Fibroblast of skin of back (primary cell): ENCODE data around the gene NCAPD2.
"Not testable (repeated sequence)": the region's sequence is repeated elsewhere in the genome, so short reads cannot be mapped to it uniquely, and the experiment has no call there.

Source experiments
- DNase-seq: peaks from one replicate; pipeline ENCODE4 v3.0.0-alpha.2; 2013

The NCAPD2 gene

DNA sequence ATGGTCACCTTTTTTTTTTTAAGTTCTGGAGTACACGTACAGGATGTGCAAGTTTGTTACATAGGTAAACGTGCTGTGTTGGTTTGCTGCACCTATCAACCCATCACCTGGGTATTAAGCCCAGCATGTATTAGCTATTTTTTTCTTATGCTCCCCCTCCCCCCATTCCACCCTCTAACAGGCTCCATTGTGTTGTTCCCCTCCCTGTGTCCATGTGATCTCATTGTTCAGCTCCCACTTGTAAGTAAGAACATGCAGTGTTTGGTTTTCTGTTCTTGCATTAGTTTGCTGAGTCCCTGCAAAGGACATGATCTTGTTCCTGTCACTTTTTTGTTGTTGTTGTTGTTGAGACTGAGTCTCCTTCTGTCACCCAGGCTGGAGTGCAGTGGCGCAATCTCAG, 3.4 kb downstream of the NCAPD2 start:
- DNase-seq = not testable (repeated sequence)

DNA sequence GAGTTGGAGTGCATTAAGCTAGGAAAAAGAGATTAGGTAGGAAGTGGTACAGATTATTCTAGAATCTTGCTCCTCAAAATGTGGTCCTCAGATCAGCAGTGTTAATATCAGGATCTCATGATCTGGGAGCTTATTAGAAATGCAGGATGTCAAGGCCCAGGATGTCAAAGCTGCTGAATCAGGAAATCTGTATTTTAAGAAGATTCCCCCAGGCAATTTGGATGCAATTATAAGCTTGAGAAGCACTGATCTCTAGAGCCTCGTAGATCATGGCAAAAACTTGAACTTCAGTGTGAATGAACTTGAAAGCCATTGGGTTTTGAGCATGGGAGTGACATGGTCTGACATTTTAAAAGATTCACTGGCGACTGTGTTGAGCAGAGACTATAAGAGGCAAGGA, 6.6 kb downstream of the NCAPD2 start:
- DNase-seq = no peak

DNA sequence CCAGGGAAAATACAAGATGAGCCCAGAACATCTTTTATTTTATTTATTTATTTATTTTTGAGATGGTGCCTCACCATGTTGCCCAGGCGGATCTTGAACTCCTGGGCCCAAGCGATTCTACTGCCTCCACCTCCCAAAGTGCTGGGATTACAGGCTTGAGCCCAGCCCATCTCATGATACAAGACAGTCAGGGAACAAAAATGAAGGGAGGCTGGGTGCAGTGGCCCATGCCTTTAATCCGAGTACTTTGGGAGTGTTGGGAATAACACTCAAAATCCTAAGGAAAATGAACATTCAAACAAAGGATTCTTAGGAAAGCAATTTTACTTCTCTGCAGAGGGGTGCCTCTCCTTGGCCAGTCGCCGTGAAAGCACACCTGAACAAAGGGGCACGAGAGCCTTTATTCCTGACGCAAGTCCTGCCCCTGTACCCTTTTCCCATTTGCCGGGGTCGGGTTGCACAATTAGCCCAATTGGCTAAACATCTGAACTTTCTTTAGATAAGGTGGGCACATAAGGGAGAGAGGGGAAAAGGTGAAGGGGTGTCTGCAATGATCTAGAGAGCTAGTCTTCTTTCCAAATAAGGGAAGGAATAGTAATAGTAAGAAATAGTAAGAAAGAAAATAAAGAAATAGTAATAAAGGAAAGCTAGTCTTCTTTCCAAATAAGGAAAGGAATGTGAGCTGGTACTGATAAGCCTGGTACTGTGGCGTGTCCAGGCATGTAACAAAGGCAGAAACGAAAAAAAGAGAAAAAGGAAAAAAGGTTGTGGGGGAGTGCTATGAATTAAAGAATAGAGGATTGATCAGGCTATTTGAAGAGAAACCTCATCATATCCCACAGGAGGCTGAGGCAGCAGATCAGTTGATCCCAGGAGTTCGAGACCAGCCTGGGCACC, 13.4 kb downstream of the NCAPD2 start:
- DNase-seq = peak; percentile 68

DNA sequence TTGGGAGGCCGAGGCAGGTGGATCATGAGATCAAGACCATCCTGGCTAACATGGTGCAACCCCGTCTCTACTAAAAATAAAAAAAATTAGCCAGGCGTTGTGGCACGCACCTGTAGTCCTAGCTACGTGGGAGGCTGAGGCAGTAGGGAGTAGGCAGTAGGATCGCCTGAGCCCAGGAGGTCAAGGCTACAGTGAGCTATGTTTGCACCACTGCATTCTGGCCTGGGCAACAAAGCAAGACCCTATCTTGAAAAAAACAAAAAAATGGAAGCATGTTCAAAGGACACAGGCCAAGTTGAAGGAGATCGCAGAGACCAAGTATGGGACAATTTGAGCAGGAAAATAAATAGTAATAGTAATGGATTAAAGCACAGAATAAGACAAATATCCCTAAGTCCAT, 14.2 kb downstream of the NCAPD2 start:
- no peak for DNase-seq

DNA sequence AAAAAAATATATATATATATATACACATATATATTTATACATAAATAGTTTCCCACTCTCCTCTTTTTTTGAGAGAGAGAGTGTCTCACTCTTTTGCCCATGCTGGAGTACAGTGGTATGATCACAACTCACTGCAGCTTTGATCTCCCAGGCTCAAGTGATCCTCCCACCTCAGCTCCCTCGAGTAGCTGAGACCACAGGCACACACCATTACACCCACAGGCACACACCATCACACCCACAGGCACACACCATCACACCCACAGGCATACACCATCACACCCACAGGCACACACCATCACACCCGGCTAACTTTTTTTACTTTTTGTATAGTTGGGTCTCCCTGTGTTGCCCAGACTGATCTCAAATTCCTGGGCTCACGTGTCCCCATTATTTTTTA, 26.3 kb downstream of the NCAPD2 start:
- DNase-seq = no peak

DNA sequence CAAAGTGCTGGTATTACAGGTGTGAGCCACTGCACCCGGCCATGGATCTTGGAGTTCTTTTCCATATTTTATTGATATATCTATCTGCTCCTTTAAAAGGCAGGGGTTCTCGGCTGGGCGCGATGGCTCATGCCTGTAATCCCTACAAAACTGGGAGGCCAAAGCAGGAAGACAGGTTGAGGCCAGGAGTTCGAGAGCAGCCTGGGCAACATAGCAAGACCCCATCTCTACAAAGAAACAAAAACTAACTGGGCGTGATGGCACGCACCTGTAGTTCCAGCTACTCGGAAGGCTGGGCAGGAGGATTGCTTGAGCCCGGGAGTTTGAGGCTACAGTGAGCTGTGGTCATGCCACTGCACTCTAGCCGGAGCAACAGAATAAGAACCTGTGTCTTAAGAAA, 28.3 kb downstream of the NCAPD2 start:
- no peak for DNase-seq

DNA sequence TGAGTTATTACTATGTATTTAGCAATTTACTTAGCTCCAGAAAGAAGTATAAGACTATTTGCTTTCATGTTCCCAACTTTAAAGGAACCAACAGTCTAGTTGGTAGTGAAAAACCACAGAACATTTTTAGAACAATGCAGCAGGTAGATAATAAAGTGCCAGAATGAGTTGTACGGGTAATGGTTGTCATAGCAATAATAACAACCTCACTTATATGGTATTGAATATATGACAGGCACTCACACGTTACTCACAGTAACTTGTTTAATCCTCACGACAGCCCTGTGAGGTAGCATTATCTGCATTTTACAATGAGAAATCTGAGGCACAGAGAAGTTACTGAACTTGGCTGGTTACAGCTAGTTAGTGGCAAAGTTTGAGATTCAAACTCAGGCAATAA, 29.8 kb downstream of the NCAPD2 start:
- DNase-seq = no peak

DNA sequence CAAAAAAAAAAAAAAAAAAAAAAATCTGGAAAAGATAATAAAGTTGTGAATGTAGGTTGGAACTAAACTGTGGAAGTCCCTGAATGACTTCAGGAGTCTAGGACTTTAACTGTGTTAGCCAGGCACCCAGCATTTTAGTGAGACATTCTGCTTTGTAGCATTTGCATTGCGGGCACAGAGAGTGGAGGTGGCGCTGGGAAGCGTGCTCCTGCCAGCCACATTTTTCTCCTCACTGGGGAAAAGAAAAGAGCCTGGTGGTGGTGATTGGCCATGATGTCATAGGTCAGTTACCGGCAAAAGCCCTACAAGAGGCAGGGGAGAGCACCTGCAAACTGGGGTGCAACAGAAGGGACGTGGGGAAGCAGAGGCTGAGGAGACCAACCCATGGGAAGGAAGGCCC, 30.7 kb downstream of the NCAPD2 start:
- DNase-seq = no peak

DNA sequence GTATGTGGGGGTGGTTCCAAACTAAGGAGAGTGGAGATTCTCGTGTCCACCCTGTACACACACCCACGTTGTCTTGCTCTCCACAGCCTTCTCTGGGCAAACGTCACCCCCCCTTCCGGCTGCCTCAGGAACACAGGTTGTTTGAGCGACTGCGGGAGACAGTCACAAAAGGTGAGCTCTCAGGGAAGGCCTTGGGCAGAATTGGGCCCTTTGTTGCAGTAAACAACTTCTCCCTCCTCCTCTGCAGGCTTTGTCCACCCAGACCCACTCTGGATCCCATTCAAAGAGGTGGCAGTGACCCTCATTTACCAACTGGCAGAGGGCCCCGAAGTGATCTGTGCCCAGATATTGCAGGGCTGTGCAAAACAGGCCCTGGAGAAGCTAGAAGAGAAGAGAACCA, 32.3 kb downstream of the NCAPD2 start:
- no peak for DNase-seq

DNA sequence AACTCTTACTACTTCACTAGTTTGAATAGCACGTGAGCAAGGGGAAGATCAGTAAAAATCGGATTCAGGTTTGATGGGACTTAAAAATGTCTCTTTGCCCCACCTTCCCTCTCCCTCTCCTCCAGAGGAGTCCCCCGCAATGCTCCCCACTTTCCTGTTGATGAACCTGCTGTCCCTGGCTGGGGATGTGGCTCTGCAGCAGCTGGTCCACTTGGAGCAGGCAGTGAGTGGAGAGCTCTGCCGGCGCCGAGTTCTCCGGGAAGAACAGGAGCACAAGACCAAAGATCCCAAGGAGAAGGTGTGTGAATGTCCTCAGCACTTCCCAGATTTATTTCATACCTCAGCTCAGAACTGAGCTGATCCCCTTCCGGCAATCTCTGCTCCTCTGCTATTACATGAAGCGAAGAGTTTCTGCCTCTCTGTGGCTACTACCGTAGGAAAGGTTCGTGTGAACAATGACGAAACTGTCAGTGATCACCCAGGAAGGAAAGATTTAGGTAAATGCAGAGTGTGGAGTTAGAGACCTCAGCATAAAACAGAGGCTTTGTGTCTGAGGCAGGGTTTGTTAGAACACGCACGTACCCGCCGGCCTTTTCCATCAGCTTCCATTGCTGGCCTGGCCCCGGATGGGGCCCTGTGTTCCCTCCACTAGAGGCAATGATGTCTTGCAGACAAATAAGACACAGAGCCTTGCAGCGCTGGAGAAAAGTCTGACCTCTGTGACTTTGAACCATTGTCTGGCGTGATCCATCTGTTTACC, 33.0 kb downstream of the NCAPD2 start:
- DNase-seq = no peak

DNA sequence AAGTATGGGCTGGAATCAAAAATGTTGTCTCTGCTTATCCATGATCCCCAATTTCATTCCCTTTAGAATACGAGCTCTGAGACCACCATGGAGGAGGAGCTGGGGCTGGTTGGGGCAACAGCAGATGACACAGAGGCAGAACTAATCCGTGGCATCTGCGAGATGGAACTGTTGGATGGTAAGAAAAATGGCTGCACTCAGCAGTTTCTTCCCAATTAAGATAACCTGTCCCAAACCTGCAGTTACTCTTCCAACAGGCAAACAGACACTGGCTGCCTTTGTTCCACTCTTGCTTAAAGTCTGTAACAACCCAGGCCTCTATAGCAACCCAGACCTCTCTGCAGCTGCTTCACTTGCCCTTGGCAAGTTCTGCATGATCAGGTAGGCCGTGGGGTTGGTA, 33.8 kb downstream of the NCAPD2 start:
- no peak for DNase-seq

DNA sequence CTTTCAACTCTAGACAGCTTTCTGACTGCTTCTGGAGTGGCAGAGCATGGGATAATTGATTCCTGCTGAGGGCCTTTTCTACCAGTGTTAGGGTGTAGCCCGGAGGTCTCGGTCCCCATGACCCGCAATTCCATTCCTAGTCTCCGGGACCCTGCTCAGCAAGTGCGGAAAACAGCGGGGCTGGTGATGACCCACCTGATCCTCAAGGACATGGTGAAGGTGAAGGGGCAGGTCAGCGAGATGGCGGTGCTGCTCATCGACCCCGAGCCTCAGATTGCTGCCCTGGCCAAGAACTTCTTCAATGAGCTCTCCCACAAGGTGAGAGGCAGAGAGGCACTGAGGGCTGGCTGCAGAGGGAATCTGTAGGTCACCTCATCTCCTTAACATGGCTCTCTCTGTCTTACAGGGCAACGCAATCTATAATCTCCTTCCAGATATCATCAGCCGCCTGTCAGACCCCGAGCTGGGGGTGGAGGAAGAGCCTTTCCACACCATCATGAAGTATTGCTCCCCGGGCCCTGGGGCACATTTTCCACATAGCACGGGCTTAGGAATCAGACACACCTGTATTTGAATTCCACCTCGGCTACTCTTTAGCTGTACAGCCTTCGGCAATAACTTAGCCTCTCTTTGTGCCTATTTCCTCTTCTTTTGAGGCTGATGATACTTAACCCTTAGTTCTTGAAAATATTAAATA, 34.8 kb downstream of the NCAPD2 start:
- DNase-seq = no peak

DNA sequence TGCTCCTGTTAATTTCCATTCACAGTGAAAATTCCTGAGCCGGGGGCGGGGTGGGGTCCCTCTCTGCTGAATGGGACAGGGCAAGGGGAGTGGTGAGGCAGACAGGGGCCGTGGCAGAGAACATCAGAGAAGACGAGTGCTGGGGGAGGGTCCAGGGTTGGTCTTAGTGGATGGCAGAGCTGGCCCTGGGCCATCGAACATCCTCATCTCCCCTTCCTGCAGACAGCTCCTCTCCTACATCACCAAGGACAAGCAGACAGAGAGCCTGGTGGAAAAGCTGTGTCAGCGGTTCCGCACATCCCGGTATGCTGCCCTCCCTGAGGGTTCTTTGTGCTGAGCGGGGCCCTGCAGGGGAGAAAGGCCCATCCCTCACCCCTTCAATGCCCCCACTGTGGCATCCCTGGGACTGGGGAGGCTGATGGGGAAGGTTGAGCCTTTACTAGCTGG, 35.4 kb downstream of the NCAPD2 start:
- DNase-seq = no peak

DNA sequence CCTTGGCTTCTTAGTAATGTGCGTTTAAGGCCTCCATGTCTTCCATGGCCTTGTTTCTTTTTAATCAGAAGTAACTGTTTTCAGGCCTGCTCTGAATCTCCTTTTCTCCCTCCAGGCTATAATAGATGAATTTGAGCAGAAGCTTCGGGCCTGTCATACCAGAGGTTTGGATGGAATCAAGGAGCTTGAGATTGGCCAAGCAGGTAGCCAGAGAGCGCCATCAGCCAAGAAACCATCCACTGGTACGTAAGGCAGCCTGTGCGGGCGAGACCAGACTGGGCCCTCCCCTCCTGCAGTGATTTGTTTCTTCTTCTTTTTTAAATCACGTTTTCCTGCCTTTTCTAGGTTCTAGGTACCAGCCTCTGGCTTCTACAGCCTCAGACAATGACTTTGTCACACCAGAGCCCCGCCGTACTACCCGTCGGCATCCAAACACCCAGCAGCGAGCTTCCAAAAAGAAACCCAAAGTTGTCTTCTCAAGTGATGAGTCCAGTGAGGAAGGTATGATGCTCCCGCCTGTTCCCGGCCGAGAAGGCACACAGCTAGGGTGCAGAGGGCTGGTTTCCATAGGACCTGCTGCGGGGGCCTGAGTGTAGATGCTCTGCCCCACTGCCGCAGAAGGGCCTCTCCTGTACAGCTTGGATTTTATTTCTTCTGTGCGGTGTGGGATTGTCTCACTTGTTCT, 36.8 kb downstream of the NCAPD2 start:
- DNase-seq = no peak

DNA sequence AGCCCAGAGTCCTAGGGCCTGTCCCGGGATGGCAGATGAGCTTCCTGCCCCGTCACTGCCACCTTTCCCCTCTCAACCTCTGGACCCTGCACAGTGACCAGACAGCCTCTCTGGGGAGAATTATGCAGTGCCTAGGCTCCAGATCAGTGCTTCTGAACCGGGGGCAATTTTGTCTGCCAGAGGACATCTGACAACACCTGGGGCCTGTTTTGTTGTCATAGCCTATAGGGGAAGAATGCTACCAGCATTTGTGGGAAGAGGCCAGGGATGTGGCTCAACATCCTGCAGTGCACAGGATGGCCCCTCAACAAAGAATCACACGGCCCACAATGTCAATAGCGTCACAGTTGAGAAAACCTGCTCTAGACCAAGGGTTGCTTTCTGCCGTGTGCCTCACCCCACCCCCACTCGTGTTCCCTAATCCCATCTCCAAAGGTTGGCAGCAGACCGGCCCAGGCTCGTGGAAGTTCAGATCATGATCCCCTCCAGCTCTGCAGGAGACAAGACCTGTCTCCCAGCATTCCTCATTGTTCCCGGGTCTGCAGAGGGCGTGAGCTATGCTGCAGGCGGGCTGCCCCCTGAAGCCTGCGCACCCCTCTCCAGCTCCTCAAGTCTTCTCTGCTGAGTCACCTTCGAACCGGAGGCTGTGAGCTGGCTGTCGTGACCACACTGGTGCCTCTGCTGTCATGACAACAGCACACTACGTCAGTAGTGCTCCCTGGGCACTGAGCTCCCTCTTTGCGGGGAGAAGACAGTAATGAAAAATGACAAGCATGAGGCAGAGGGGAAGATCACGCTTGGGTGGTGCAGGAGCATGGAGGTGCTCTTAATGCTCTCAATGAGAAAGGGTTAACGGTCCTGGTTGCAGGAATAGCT, 38.4 kb downstream of the NCAPD2 start:
- DNase-seq = peak; percentile 99

DNA sequence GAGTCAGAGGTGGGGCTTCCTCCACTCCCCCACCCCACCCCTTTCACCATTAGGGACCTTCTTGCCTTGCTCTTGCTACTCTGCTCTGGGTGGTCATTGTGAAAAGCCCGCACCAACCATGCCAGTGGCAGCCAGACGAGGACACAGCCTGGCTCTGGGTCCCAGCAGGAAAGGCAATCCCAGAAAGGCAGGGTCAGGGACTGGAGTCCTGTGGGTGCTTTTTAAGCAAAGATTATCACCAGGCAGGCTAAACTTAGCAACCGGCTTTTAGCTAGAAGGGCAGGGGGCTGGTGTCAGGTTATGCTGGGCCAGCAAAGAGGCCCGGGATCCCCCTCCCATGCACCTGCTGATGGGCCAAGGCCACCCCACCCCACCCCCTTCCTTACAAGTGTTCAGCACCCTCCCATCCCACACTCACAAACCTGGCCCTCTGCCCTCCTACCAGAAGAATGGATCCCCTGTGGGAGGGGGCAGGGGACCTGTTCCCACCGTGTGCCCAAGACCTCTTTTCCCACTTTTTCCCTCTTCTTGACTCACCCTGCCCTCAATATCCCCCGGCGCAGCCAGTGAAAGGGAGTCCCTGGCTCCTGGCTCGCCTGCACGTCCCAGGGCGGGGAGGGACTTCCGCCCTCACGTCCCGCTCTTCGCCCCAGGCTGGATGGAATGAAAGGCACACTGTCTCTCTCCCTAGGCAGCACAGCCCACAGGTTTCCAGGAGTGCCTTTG, 39.2 kb downstream of the NCAPD2 start:
- DNase-seq = peak; percentile 92

DNA sequence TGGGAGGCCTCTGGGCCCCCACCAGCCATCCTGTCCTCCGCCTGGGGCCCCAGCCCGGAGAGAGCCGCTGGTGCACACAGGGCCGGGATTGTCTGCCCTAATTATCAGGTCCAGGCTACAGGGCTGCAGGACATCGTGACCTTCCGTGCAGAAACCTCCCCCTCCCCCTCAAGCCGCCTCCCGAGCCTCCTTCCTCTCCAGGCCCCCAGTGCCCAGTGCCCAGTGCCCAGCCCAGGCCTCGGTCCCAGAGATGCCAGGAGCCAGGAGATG, 39.7 kb downstream of the NCAPD2 start:
- DNase-seq = no peak

DNA sequence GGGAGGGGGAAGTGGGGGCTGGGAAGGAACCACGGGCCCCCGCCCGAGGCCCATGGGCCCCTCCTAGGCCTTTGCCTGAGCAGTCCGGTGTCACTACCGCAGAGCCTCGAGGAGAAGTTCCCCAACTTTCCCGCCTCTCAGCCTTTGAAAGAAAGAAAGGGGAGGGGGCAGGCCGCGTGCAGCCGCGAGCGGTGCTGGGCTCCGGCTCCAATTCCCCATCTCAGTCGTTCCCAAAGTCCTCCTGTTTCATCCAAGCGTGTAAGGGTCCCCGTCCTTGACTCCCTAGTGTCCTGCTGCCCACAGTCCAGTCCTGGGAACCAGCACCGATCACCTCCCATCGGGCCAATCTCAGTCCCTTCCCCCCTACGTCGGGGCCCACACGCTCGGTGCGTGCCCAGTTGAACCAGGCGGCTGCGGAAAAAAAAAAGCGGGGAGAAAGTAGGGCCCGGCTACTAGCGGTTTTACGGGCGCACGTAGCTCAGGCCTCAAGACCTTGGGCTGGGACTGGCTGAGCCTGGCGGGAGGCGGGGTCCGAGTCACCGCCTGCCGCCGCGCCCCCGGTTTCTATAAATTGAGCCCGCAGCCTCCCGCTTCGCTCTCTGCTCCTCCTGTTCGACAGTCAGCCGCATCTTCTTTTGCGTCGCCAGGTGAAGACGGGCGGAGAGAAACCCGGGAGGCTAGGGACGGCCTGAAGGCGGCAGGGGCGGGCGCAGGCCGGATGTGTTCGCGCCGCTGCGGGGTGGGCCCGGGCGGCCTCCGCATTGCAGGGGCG, 40.2 kb downstream of the NCAPD2 start, which contains the start of gene GAPDH:
Gene GAPDH (plus strand): TSS at position 595 of the 772 bp plus-strand sequence. CDS start 316 bp downstream, outside the sequence.
- peak; percentile 99 for DNase-seq

DNA sequence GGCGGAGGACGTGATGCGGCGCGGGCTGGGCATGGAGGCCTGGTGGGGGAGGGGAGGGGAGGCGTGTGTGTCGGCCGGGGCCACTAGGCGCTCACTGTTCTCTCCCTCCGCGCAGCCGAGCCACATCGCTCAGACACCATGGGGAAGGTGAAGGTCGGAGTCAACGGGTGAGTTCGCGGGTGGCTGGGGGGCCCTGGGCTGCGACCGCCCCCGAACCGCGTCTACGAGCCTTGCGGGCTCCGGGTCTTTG, 40.7 kb downstream of the NCAPD2 start:
- DNase-seq = no peak

DNA sequence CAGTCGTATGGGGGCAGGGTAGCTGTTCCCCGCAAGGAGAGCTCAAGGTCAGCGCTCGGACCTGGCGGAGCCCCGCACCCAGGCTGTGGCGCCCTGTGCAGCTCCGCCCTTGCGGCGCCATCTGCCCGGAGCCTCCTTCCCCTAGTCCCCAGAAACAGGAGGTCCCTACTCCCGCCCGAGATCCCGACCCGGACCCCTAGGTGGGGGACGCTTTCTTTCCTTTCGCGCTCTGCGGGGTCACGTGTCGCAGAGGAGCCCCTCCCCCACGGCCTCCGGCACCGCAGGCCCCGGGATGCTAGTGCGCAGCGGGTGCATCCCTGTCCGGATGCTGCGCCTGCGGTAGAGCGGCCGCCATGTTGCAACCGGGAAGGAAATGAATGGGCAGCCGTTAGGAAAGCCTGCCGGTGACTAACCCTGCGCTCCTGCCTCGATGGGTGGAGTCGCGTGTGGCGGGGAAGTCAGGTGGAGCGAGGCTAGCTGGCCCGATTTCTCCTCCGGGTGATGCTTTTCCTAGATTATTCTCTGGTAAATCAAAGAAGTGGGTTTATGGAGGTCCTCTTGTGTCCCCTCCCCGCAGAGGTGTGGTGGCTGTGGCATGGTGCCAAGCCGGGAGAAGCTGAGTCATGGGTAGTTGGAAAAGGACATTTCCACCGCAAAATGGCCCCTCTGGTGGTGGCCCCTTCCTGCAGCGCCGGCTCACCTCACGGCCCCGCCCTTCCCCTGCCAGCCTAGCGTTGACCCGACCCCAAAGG, 41.2 kb downstream of the NCAPD2 start:
- peak; percentile 70 for DNase-seq
